Thymus (tissue), 11 donors: ENCODE results near the gene GRIK1. TPM values are rescaled to one million over a fixed set of nuclear protein-coding genes. Genes with fewer than 3 reads are reported as not detected.
A peak's percentile ranks its signal among the peaks of the same experiment; 100 is the strongest.

Source experiments
- DNase-seq, 9 donors: peaks; one replicate each; pipeline ENCODE4 v3.0.0-alpha.2; 2013; ENCODE audit warnings: low spot score in 9 of 9, low read depth in 6 of 9, missing footprints in 1 of 9
- H3K27ac ChIP-seq, 2 donors: one replicate each; pipeline ENCODE4 v1.5.1; 2013; ENCODE audit warnings: control low read depth in 1 of 2, low read depth in 1 of 2, low read length in 1 of 2, mild to moderate bottlenecking in 1 of 2, moderate library complexity in 1 of 2
- H3K27me3 ChIP-seq, 2 donors: one replicate each; pipeline ENCODE4 v1.5.1; 2013; ENCODE audit warnings: low read length in 1 of 2; ENCODE audit not compliant: control insufficient read depth in 2 of 2, insufficient read depth in 1 of 2
- H3K36me3 ChIP-seq, 2 donors: one replicate each; pipeline ENCODE4 v1.5.1; 2013; ENCODE audit warnings: low read length in 1 of 2, mild to moderate bottlenecking in 1 of 2, moderate library complexity in 1 of 2; ENCODE audit not compliant: control insufficient read depth in 2 of 2, insufficient read depth in 2 of 2
- H3K4me1 ChIP-seq, 2 donors: one replicate each; pipeline ENCODE4 v1.5.1; 2013; ENCODE audit warnings: low read length in 2 of 2; ENCODE audit not compliant: control insufficient read depth in 2 of 2, insufficient read depth in 2 of 2
- H3K4me3 ChIP-seq, 2 donors: one replicate each; pipeline ENCODE4 v1.5.1; 2013; ENCODE audit warnings: low read length in 2 of 2, control low read depth in 1 of 2, mild to moderate bottlenecking in 1 of 2
- H3K9me3 ChIP-seq, 2 donors: one replicate each; pipeline ENCODE4 v1.5.1; 2013; ENCODE audit warnings: low read length in 1 of 2, mild to moderate bottlenecking in 1 of 2; ENCODE audit not compliant: control insufficient read depth in 2 of 2, insufficient read depth in 1 of 2
- WGBS: extraction: QIAGEN DNeasy Blood & Tissue Kit; methylation state at CpG from one replicate; pipeline ENCODE4 v1.1.7; 2013; 5-methylcytosine and 5-hydroxymethylcytosine counted together
- polyA plus RNA-seq: library from polyadenylated mRNA; stranded (reverse); fragments of 200-250 nt; gene quantifications from one replicate; pipeline ENCODE4 v1.2.3, GENCODE V29; 2013
- total RNA-seq: library from RNA; stranded (reverse); fragments of 120-200 nt; gene quantifications from one replicate; pipeline ENCODE4 v1.2.4, GENCODE V29; 2013
- donor health status: healthy.

Gene GRIK1
- total and polyA plus RNA-seq, 2 donors: 0.05 to 0.11 TPM

GRCh38 chr21:29660047-29660720 is 279.6 kb downstream of the GRIK1 start:
- 95% methylated on average over 2 of the region's 2 CpGs for WGBS
- Histone ChIP-seq H3K36me3 (no peaks in the 10 kb centered on the region), H3K27me3 (no peaks in the 10 kb centered on the region), H3K4me3 (no peak overlapping the region), H3K9me3 (no peaks in the 10 kb centered on the region), H3K27ac (no peak overlapping the region), H3K4me1 (no peaks in the 10 kb centered on the region)
- no peak for DNase-seq

GRCh38 chr21:29658934-29659203 is 280.9 kb downstream of the GRIK1 start:
- WGBS: 89% methylated on average over 1 of the region's 1 CpG
- Histone ChIP-seq H3K27ac (no peak overlapping the region), H3K36me3 (no peaks in the 10 kb centered on the region)

GRCh38 chr21:29658177-29658933 is 281.4 kb downstream of the GRIK1 start:
- H3K27me3 ChIP-seq: no peaks in the 10 kb centered on the region
- H3K9me3 ChIP-seq: no peaks in the 10 kb centered on the region
- no peak for DNase-seq
- no peak overlapping the region for H3K27ac ChIP-seq
- WGBS: 96% methylated on average over 10 of the region's 10 CpGs
- no peaks in the 10 kb centered on the region for H3K4me1 ChIP-seq
- H3K36me3 ChIP-seq: no peaks in the 10 kb centered on the region
- no peak overlapping the region for H3K4me3 ChIP-seq

More at GRCh38 chr21:29658934-29659203, 280.9 kb downstream of the GRIK1 start:
- H3K4me1 ChIP-seq: no peaks in the 10 kb centered on the region
- no peaks in the 10 kb centered on the region for H3K9me3 ChIP-seq
- DNase-seq: no peak
- H3K27me3 ChIP-seq: no peaks in the 10 kb centered on the region
- no peak overlapping the region for H3K4me3 ChIP-seq

- WGBS: 82% methylated on average over 9 of the region's 9 CpGs
- Histone ChIP-seq H3K27me3 (no peaks in the 10 kb centered on the region), H3K36me3 (no peaks in the 10 kb centered on the region), H3K4me1 (no peaks in the 10 kb centered on the region), H3K4me3 (no peak overlapping the region), H3K27ac (no peak overlapping the region), H3K9me3 (no peaks in the 10 kb centered on the region)
- no peak for DNase-seq
Measured at GRCh38 chr21:29657240-29657989, 282.4 kb downstream of the GRIK1 start.

GRCh38 chr21:29656504-29657239 is 283.1 kb downstream of the GRIK1 start:
- 8% methylated on average over 6 of the region's 6 CpGs for WGBS
- Histone ChIP-seq H3K4me3 (no peak overlapping the region), H3K27ac (no peak overlapping the region), H3K9me3 (no peaks in the 10 kb centered on the region), H3K4me1 (no peaks in the 10 kb centered on the region), H3K36me3 (no peaks in the 10 kb centered on the region), H3K27me3 (no peaks in the 10 kb centered on the region)
- DNase-seq: peak in 1 of 9 donors; percentile 11

- H3K4me1 ChIP-seq: no peaks in the 10 kb centered on the region
- DNase-seq: no peak
- H3K9me3 ChIP-seq: no peaks in the 10 kb centered on the region
- H3K36me3 ChIP-seq: no peaks in the 10 kb centered on the region
- WGBS: 97% methylated on average over 6 of the region's 6 CpGs
- no peak overlapping the region for H3K27ac ChIP-seq
- no peak overlapping the region for H3K4me3 ChIP-seq
- no peaks in the 10 kb centered on the region for H3K27me3 ChIP-seq
Measured at GRCh38 chr21:29655577-29655976, 284.2 kb downstream of the GRIK1 start.

GRCh38 chr21:29654855-29655254 is 284.9 kb downstream of the GRIK1 start:
- Histone ChIP-seq H3K27me3 (no peaks in the 10 kb centered on the region), H3K4me1 (no peaks in the 10 kb centered on the region), H3K36me3 (no peaks in the 10 kb centered on the region), H3K4me3 (no peak overlapping the region), H3K9me3 (no peaks in the 10 kb centered on the region), H3K27ac (no peak overlapping the region)
- DNase-seq: no peak
- 97% methylated on average over 3 of the region's 3 CpGs for WGBS

- no peaks in the 10 kb centered on the region for H3K4me1 ChIP-seq
- no peaks in the 10 kb centered on the region for H3K9me3 ChIP-seq
- no peak overlapping the region for H3K4me3 ChIP-seq
- H3K27me3 ChIP-seq: no peaks in the 10 kb centered on the region
- H3K27ac ChIP-seq: no peak overlapping the region
- H3K36me3 ChIP-seq: no peaks in the 10 kb centered on the region
- DNase-seq: no peak
Measured at GRCh38 chr21:29654203-29654602, 285.6 kb downstream of the GRIK1 start.
